Breast epithelium (tissue), 3 donors: ENCODE results near the gene IL1RAPL2.

Source experiments
- POLR2A ChIP-seq: fragments of 450-650 bp; IDR thresholded peaks from one replicate; pipeline ENCODE4 v1.6.1; 2016; ENCODE audit warnings: antibody characterized with exemption, mild to moderate bottlenecking, moderate library complexity
- POLR2AphosphoS5 ChIP-seq, 3 donors: sonication (generic); formaldehyde crosslinking; IDR thresholded peaks; one replicate each; pipeline ENCODE4 v1.6.1; 2017; ENCODE audit warnings: antibody characterized with exemption in 3 of 3
- TF ChIP-seq, protein P1 (sequence below), 3 donors: fragments of 450-650 bp; IDR thresholded peaks; one replicate each; pipeline ENCODE4 v1.5.1; 2016 to 2017; ENCODE audit warnings: antibody characterized with exemption in 3 of 3, mild to moderate bottlenecking in 3 of 3, moderate library complexity in 3 of 3

DNA sequence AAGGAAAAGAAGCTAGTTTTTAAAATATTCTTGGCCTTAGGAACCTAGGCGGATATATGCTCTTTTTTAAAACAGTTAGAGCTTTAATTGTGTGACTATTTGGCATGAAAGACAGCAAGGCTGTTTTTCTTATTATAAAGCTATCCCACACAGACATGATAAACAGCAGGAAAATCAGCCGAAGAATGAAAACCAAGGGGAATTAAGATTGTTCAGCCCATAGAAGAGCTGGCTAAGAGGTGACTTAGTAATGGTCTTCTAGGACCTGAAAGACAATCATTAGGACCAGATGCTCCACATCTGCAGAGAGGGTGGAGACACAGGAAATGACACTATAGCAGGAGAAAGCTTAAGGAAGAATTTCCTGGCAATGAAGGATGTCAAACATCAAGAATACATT, 1085.0 kb downstream of the IL1RAPL2 start:
- TF ChIP-seq POLR2A = no peak
- TF ChIP-seq, protein P1, sequence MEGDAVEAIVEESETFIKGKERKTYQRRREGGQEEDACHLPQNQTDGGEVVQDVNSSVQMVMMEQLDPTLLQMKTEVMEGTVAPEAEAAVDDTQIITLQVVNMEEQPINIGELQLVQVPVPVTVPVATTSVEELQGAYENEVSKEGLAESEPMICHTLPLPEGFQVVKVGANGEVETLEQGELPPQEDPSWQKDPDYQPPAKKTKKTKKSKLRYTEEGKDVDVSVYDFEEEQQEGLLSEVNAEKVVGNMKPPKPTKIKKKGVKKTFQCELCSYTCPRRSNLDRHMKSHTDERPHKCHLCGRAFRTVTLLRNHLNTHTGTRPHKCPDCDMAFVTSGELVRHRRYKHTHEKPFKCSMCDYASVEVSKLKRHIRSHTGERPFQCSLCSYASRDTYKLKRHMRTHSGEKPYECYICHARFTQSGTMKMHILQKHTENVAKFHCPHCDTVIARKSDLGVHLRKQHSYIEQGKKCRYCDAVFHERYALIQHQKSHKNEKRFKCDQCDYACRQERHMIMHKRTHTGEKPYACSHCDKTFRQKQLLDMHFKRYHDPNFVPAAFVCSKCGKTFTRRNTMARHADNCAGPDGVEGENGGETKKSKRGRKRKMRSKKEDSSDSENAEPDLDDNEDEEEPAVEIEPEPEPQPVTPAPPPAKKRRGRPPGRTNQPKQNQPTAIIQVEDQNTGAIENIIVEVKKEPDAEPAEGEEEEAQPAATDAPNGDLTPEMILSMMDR (IDR thresholded peaks at IDR 0.05) = no peak
- TF ChIP-seq POLR2AphosphoS5 (IDR thresholded peaks at IDR 0.05) = no peak
